ENCODE measurements around the gene THAP4. TPM values are rescaled to one million over a fixed set of nuclear protein-coding genes. Genes with fewer than 3 reads are reported as not detected.
A peak's percentile ranks its signal among the peaks of the same experiment; 100 is the strongest.

The THAP4 gene
- total RNA-seq, 1 donor from 2014 or later, result 59.1 TPM

DNA sequence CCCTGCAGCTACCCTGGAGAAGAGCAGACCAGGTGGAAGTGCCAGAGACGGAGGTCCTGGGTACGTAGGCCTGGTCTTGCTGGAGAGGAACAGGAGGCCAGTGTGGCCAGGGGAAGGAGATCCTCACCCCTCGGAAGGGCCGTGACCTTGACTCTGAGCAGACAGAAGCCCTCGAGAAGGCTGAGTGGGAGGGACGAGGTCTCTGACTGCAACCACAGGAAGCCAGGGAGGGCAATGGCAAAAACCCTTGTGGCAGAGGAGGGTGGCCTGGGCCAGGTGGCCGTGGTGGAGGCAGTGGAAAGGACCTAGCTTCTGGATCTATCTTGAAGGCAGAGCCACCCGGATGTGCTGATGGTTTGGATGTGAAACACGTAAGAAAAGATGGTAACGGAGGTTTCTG is 28.1 kb downstream of the THAP4 start:
- Mint-ChIP-seq H3K36me3 (ENCODE audit: low read depth) (no peaks in the 10 kb centered on the region), H3K4me1 (peaks cover 28% of the 10 kb centered on the region), H3K27me3 (ENCODE audit: low read depth) (no peaks in the 10 kb centered on the region), H3K9me3 (no peaks in the 10 kb centered on the region), H3K4me3 (peak overlapping the region; percentile 60), H3K27ac (ENCODE audit: unreplicated experiment) (no peak overlapping the region)
- no peak for TF ChIP-seq CTCF (conservative IDR thresholded peaks at IDR 0.05)
- no peak for DNase-seq (ENCODE audit: low read depth, low spot score)

DNA sequence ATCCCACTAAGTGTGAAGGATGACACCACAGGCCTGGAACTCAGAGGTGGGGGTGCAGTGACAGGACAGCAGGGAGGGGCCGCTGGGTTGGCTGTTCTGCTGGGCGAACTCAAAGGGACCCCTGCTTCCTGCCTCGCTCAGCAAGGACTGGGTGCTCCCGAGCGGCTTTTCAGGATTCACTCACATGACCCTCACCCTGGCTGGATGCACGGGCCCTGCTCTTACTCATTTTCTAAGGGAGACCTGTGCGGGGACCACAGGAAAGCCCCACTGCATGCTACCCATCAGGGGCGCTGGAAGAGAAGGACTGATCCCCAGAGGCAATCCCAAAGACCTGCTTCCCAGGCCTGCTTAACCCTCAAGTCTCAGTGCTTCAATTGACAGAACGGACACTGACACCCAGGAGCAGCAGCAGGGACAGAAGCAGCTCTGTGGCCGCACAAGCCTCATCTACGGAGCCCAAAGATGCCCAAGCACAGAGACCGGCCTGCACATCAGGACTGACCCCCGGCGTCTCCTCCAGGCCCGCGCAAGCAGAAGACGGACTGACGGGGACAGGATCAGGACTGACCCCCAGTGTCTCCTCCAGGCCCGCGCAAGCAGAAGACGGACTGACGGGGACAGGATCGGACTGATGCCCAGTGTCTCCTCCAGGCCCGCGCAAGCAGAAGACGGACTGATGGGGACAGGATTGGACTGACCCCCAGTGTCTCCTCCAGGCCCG is 29.6 kb downstream of the THAP4 start:
- DNase-seq (ENCODE audit: low read depth, low spot score), result no peak
- Mint-ChIP-seq H3K4me3 (no peak overlapping the region), H3K36me3 (ENCODE audit: low read depth) (no peaks in the 10 kb centered on the region), H3K27ac (ENCODE audit: unreplicated experiment) (no peak overlapping the region), H3K4me1 (peaks cover 21% of the 10 kb centered on the region), H3K27me3 (ENCODE audit: low read depth) (no peaks in the 10 kb centered on the region), H3K9me3 (no peaks in the 10 kb centered on the region)
- TF ChIP-seq CTCF (conservative IDR thresholded peaks at IDR 0.05), result no peak

DNA sequence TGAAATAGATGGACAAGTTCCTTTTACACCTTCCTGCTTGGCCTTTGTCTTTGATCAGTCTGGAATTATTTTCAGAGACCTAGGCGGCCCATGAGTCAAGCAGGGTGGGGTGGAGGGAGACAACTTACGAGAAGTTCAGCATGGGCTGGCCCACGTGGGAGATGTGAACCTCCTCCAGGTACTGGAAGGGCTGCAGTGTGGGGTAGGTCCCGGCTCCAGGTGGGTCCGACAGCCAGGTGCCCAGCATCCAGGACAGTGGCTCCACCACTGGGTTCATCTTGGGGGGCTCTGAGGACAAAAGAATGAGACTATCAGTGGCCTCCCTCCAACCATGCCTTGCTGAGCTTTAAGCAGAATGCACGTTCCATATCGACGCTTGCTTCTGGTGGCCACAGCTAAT is 30.8 kb downstream of the THAP4 start:
- Mint-ChIP-seq H3K27ac (ENCODE audit: unreplicated experiment) (no peak overlapping the region), H3K4me3 (no peak overlapping the region), H3K4me1 (peaks cover 14% of the 10 kb centered on the region), H3K9me3 (no peaks in the 10 kb centered on the region), H3K27me3 (ENCODE audit: low read depth) (no peaks in the 10 kb centered on the region), H3K36me3 (ENCODE audit: low read depth) (peaks cover 4% of the 10 kb centered on the region)
- no peak for DNase-seq (ENCODE audit: low read depth, low spot score)
- TF ChIP-seq CTCF (conservative IDR thresholded peaks at IDR 0.05), result no peak

DNA sequence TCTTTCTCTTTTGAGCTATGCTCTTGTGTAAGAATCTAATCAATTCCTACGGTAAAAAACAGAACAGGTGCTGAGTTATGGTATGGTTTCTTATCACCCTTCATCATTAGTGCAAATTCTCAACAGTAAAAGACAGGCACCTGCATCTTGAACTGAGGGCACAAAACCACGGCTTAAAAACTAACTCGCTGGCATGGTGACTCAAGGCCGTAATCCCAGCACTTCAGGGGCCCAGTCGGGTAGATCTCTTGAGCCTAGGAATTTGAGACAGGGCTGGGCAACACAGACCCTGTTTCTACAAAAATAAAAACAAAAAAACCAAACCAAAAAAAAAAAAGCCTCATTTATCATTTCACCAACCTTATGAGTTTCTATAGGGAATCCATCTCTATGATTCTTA is 33.3 kb downstream of the THAP4 start:
- DNase-seq (ENCODE audit: low read depth, low spot score), result no peak
- H3K4me3 Mint-ChIP-seq, result no peak overlapping the region
- no peaks in the 10 kb centered on the region for H3K9me3 Mint-ChIP-seq
- H3K27ac Mint-ChIP-seq (ENCODE audit: unreplicated experiment), result no peak overlapping the region
- TF ChIP-seq CTCF (conservative IDR thresholded peaks at IDR 0.05), result no peak
- H3K27me3 Mint-ChIP-seq (ENCODE audit: low read depth), result no peaks in the 10 kb centered on the region
- H3K36me3 Mint-ChIP-seq (ENCODE audit: low read depth), result peaks cover 8% of the 10 kb centered on the region
- H3K4me1 Mint-ChIP-seq, result peaks cover 4% of the 10 kb centered on the region

DNA sequence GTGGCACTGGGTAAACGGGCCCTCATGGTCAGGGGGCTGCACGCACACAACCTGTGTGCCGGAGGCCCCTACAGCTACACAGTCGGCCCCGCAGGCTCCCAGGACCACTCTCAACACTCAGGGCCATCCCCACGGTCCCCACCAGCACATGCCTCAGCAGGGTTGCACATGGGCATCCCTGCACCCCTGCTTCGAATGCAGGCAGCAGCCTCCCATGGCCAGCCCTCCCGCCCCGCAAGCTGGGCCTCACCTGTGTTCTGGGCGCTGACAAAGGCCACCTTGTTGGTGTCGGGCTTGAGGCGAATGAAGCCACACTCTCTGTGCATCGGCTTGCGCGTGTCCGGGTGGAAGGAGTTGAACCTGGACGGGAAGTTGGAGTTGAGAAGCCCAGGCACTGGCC is 34.2 kb downstream of the THAP4 start:
- Mint-ChIP-seq H3K27ac (ENCODE audit: unreplicated experiment) (no peak overlapping the region), H3K36me3 (ENCODE audit: low read depth) (peaks cover 8% of the 10 kb centered on the region), H3K4me3 (no peak overlapping the region), H3K27me3 (ENCODE audit: low read depth) (no peaks in the 10 kb centered on the region), H3K9me3 (no peaks in the 10 kb centered on the region), H3K4me1 (no peaks in the 10 kb centered on the region)
- TF ChIP-seq CTCF (conservative IDR thresholded peaks at IDR 0.05), result no peak
- no peak for DNase-seq (ENCODE audit: low read depth, low spot score)
